ENCODE data around the gene P3H4.
"Not testable (repeated sequence)": the region's sequence is repeated elsewhere in the genome, so short reads cannot be mapped to it uniquely, and the experiment has no call there.

P3H4 gene

GRCh38 chr17:41848788-41849187, 37.0 kb upstream of the P3H4 start:
- TF ChIP-seq TSHZ2 (CRISPR knock-in tag; IDR thresholded peaks at IDR 0.05) (no peak), PPARA (CRISPR knock-in tag; IDR thresholded peaks at IDR 0.05; ENCODE audit: borderline replicate concordance) (no peak), BACH2 (CRISPR knock-in tag; IDR thresholded peaks at IDR 0.05; ENCODE audit: borderline replicate concordance) (no peak), ZFP3 (CRISPR knock-in tag; IDR thresholded peaks at IDR 0.05) (no peak), RARB (CRISPR knock-in tag; IDR thresholded peaks at IDR 0.05) (no peak), ZNF70 (CRISPR knock-in tag; IDR thresholded peaks at IDR 0.05) (no peak), PATZ1 (CRISPR knock-in tag; IDR thresholded peaks at IDR 0.05; ENCODE audit: borderline replicate concordance) (no peak), OSR1 (CRISPR knock-in tag; IDR thresholded peaks at IDR 0.05) (no peak), CSRNP3 (CRISPR knock-in tag; IDR thresholded peaks at IDR 0.05) (no peak)
- ATAC-seq: peak; percentile 48; the same call in 2 of the 3 replicates

GRCh38 chr17:41844971-41845370, 33.2 kb upstream of the P3H4 start:
- TF ChIP-seq BACH2 (CRISPR knock-in tag; IDR thresholded peaks at IDR 0.05; ENCODE audit: borderline replicate concordance) (no peak), GLIS3 (CRISPR knock-in tag; IDR thresholded peaks at IDR 0.05) (no peak)
- no peak for ATAC-seq

GRCh38 chr17:41840781-41841180, 29.0 kb upstream of the P3H4 start:
- not testable (repeated sequence) for ATAC-seq

GRCh38 chr17:41839448-41839847, 27.7 kb upstream of the P3H4 start:
- ATAC-seq: not testable (repeated sequence)

GRCh38 chr17:41837761-41838538, 26.2 kb upstream of the P3H4 start, which contains the start of gene KLHL10:
Gene KLHL10, plus strand, starts transcription at chr17:41837825. Its CDS starts 108 bp downstream, at chr17:41837933.
- no peak for ATAC-seq
- no peak for TF ChIP-seq ZNF8 (CRISPR knock-in tag; IDR thresholded peaks at IDR 0.05)
- no peak for TF ChIP-seq OSR1 (CRISPR knock-in tag; IDR thresholded peaks at IDR 0.05)
- TF ChIP-seq CREB5 (CRISPR knock-in tag; IDR thresholded peaks at IDR 0.05; ENCODE audit: low read depth): no peak
- no peak for TF ChIP-seq BACH2 (CRISPR knock-in tag; IDR thresholded peaks at IDR 0.05; ENCODE audit: borderline replicate concordance)
- TF ChIP-seq POU6F1 (CRISPR knock-in tag; IDR thresholded peaks at IDR 0.05; ENCODE audit: borderline replicate concordance, low read depth): no peak
- TF ChIP-seq TSHZ2 (CRISPR knock-in tag; IDR thresholded peaks at IDR 0.05): no peak
- no peak for TF ChIP-seq ZFP3 (CRISPR knock-in tag; IDR thresholded peaks at IDR 0.05)
- TF ChIP-seq ISL1 (CRISPR knock-in tag; IDR thresholded peaks at IDR 0.05): no peak
- TF ChIP-seq TCF4 (CRISPR knock-in tag; IDR thresholded peaks at IDR 0.05; ENCODE audit: borderline replicate concordance): no peak
- TF ChIP-seq CSRNP3 (CRISPR knock-in tag; IDR thresholded peaks at IDR 0.05): no peak
- no peak for TF ChIP-seq RARB (CRISPR knock-in tag; IDR thresholded peaks at IDR 0.05)

Data from SK-N-SH treated with all-trans-retinoic acid at 6 μM for 48 hours (cell line).